ENCODE data around the gene SCG5. TPM values are rescaled to one million over a fixed set of nuclear protein-coding genes. Genes with fewer than 3 reads are reported as not detected.
A peak's percentile ranks its signal among the peaks of the same experiment; 100 is the strongest.

SCG5 gene
- total and polyA plus RNA-seq, 2 of the 13 experiments (the other 11 are each of a cell fraction or from before 2014, with no cell fraction given): 2.3 to 3.5 TPM

- no peak for TF ChIP-seq FOXP1 (IDR thresholded peaks at IDR 0.05)
- peak; percentile 48; the same call in 1 of the 2 replicates for TF ChIP-seq FOXP1 (CRISPR knock-in tag; IDR thresholded peaks at IDR 0.05)
- TF ChIP-seq, protein P1, sequence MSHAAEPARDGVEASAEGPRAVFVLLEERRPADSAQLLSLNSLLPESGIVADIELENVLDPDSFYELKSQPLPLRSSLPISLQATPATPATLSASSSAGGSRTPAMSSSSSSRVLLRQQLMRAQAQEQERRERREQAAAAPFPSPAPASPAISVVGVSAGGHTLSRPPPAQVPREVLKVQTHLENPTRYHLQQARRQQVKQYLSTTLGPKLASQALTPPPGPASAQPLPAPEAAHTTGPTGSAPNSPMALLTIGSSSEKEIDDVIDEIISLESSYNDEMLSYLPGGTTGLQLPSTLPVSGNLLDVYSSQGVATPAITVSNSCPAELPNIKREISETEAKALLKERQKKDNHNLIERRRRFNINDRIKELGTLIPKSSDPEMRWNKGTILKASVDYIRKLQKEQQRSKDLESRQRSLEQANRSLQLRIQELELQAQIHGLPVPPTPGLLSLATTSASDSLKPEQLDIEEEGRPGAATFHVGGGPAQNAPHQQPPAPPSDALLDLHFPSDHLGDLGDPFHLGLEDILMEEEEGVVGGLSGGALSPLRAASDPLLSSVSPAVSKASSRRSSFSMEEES (CRISPR knock-in tag; IDR thresholded peaks at IDR 0.05): peak; percentile 92
- TF ChIP-seq, protein P2, sequence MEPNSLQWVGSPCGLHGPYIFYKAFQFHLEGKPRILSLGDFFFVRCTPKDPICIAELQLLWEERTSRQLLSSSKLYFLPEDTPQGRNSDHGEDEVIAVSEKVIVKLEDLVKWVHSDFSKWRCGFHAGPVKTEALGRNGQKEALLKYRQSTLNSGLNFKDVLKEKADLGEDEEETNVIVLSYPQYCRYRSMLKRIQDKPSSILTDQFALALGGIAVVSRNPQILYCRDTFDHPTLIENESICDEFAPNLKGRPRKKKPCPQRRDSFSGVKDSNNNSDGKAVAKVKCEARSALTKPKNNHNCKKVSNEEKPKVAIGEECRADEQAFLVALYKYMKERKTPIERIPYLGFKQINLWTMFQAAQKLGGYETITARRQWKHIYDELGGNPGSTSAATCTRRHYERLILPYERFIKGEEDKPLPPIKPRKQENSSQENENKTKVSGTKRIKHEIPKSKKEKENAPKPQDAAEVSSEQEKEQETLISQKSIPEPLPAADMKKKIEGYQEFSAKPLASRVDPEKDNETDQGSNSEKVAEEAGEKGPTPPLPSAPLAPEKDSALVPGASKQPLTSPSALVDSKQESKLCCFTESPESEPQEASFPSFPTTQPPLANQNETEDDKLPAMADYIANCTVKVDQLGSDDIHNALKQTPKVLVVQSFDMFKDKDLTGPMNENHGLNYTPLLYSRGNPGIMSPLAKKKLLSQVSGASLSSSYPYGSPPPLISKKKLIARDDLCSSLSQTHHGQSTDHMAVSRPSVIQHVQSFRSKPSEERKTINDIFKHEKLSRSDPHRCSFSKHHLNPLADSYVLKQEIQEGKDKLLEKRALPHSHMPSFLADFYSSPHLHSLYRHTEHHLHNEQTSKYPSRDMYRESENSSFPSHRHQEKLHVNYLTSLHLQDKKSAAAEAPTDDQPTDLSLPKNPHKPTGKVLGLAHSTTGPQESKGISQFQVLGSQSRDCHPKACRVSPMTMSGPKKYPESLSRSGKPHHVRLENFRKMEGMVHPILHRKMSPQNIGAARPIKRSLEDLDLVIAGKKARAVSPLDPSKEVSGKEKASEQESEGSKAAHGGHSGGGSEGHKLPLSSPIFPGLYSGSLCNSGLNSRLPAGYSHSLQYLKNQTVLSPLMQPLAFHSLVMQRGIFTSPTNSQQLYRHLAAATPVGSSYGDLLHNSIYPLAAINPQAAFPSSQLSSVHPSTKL (CRISPR knock-in tag; IDR thresholded peaks at IDR 0.05): peak; percentile 76
- no peak for TF ChIP-seq GFI1 (CRISPR knock-in tag; IDR thresholded peaks at IDR 0.05; ENCODE audit: borderline replicate concordance)
- TF ChIP-seq, protein P3, sequence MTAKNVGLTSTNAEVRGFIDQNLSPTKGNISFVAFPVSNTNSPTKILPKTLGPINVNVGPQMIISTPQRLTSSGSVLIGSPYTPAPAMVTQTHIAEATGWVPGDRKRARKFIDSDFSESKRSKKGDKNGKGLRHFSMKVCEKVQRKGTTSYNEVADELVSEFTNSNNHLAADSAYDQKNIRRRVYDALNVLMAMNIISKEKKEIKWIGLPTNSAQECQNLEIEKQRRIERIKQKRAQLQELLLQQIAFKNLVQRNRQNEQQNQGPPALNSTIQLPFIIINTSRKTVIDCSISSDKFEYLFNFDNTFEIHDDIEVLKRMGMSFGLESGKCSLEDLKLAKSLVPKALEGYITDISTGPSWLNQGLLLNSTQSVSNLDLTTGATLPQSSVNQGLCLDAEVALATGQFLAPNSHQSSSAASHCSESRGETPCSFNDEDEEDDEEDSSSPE (CRISPR knock-in tag; IDR thresholded peaks at IDR 0.05): no peak
- TF ChIP-seq ZNF550 (CRISPR knock-in tag; IDR thresholded peaks at IDR 0.05; ENCODE audit: borderline replicate concordance): no peak
- no peak for TF ChIP-seq ZNF766 (CRISPR knock-in tag; IDR thresholded peaks at IDR 0.05; ENCODE audit: borderline replicate concordance)
- no peak for TF ChIP-seq ZNF639 (CRISPR knock-in tag; conservative IDR thresholded peaks at IDR 0.05)
- TF ChIP-seq KDM3A (CRISPR knock-in tag; IDR thresholded peaks at IDR 0.05; ENCODE audit: low read depth): no peak
- peak; percentile 72 for TF ChIP-seq GATAD2A (CRISPR knock-in tag; IDR thresholded peaks at IDR 0.05)
- TF ChIP-seq ZNF569 (CRISPR knock-in tag; IDR thresholded peaks at IDR 0.05; ENCODE audit: borderline replicate concordance): no peak
- no peak for TF ChIP-seq HNF1A (IDR thresholded peaks at IDR 0.05; ENCODE audit: low read depth)
- peak; percentile 36; the same call in 1 of the 2 replicates for TF ChIP-seq HNF1A (CRISPR knock-in tag; IDR thresholded peaks at IDR 0.05; ENCODE audit: borderline replicate concordance)
- no peak for TF ChIP-seq NONO (IDR thresholded peaks at IDR 0.05)
- no peak for TF ChIP-seq NONO (CRISPR knock-in tag; conservative IDR thresholded peaks at IDR 0.05)
These were observed 28.5 kb downstream of the SCG5 start (continued) for GRCh38 chr15:32669896-32670611.
